ENCODE measurements around the gene ZNF778. TPM values are rescaled to one million over a fixed set of nuclear protein-coding genes. Genes with fewer than 3 reads are reported as not detected.

ZNF778 gene
- total and polyA plus RNA-seq, 2 donors (not counting 1 experiment from before 2014, with no cell fraction given), result 4.3 to 9.4 TPM

GRCh38 chr16:89209522-89210044 is 7.9 kb upstream of the ZNF778 start:
- Histone ChIP-seq H3K79me2 (ENCODE audit: control insufficient read depth, insufficient read depth, low read length) (no peaks in the 10 kb centered on the region), H3K36me3 (ENCODE audit: control insufficient read depth, insufficient read depth, low read length) (no peaks in the 10 kb centered on the region), H3K9me3 (ENCODE audit: control insufficient read depth, insufficient read depth, low read depth, low read length) (no peaks in the 10 kb centered on the region), H3K27me3 (ENCODE audit: control insufficient read depth, insufficient read depth, low read length) (no peaks in the 10 kb centered on the region), H3K4me1 (ENCODE audit: control insufficient read depth, extremely low read depth, insufficient read depth, low read length) (peaks cover 7% of the 10 kb centered on the region), H3K4me2 (ENCODE audit: extremely low read depth, insufficient read depth, low read length) (no peak overlapping the region), H3K9ac (ENCODE audit: insufficient read depth, low read length) (no peak overlapping the region), H3K4me3 (replicated peaks in 1 of 4; ENCODE audit: control extremely low read depth in 1 of 4, insufficient read depth in 1 of 4, low read depth in 3 of 4, low read length in 4 of 4) (no peak overlapping the region), H4K20me1 (ENCODE audit: control insufficient read depth, extremely low read depth, insufficient read depth, low read length) (no peaks in the 10 kb centered on the region), H2AFZ (ENCODE audit: low read length) (no peak overlapping the region), H3K27ac (ENCODE audit: insufficient read depth, low read length) (no peak overlapping the region)
- TF ChIP-seq EZH2 (IDR thresholded peaks at IDR 0.05; ENCODE audit: low read length, missing control alignments) (no peak), CTCF (conservative IDR thresholded peaks at IDR 0.05 in 1 of 2, IDR thresholded peaks at IDR 0.05 in 1 of 2; ENCODE audit: low read depth in 1 of 2, low read length in 2 of 2) (no peak)
- DNase-seq (ENCODE audit: low read depth in 2 of 2), result no peak

GRCh38 chr16:89210165-89210903 is 7.2 kb upstream of the ZNF778 start:
- peaks cover 7% of the 10 kb centered on the region for H3K4me1 ChIP-seq (ENCODE audit: control insufficient read depth, extremely low read depth, insufficient read depth, low read length)
- no peak for DNase-seq (ENCODE audit: low read depth in 2 of 2)
- H3K27me3 ChIP-seq (ENCODE audit: control insufficient read depth, insufficient read depth, low read length), result no peaks in the 10 kb centered on the region
- no peak overlapping the region for H3K4me3 ChIP-seq (replicated peaks in 1 of 4; ENCODE audit: control extremely low read depth in 1 of 4, insufficient read depth in 1 of 4, low read depth in 3 of 4, low read length in 4 of 4)
- H4K20me1 ChIP-seq (ENCODE audit: control insufficient read depth, extremely low read depth, insufficient read depth, low read length), result no peaks in the 10 kb centered on the region
- H3K4me2 ChIP-seq (ENCODE audit: extremely low read depth, insufficient read depth, low read length), result no peak overlapping the region
- no peak for TF ChIP-seq CTCF (conservative IDR thresholded peaks at IDR 0.05 in 1 of 2, IDR thresholded peaks at IDR 0.05 in 1 of 2; ENCODE audit: low read depth in 1 of 2, low read length in 2 of 2)
- no peak for TF ChIP-seq EZH2 (IDR thresholded peaks at IDR 0.05; ENCODE audit: low read length, missing control alignments)
- no peaks in the 10 kb centered on the region for H3K79me2 ChIP-seq (ENCODE audit: control insufficient read depth, insufficient read depth, low read length)
- H2AFZ ChIP-seq (ENCODE audit: low read length), result no peak overlapping the region
- no peaks in the 10 kb centered on the region for H3K36me3 ChIP-seq (ENCODE audit: control insufficient read depth, insufficient read depth, low read length)
- no peak overlapping the region for H3K27ac ChIP-seq (ENCODE audit: insufficient read depth, low read length)
- H3K9ac ChIP-seq (ENCODE audit: insufficient read depth, low read length), result no peak overlapping the region
- H3K9me3 ChIP-seq (ENCODE audit: control insufficient read depth, insufficient read depth, low read depth, low read length), result no peaks in the 10 kb centered on the region

- H3K9me3 ChIP-seq (ENCODE audit: control insufficient read depth, insufficient read depth, low read depth, low read length), result no peaks in the 10 kb centered on the region
- no peak overlapping the region for H2AFZ ChIP-seq (ENCODE audit: low read length)
- no peaks in the 10 kb centered on the region for H3K27me3 ChIP-seq (ENCODE audit: control insufficient read depth, insufficient read depth, low read length)
- no peak overlapping the region for H3K4me3 ChIP-seq (replicated peaks in 1 of 4; ENCODE audit: control extremely low read depth in 1 of 4, insufficient read depth in 1 of 4, low read depth in 3 of 4, low read length in 4 of 4)
- peaks cover 7% of the 10 kb centered on the region for H3K4me1 ChIP-seq (ENCODE audit: control insufficient read depth, extremely low read depth, insufficient read depth, low read length)
- H4K20me1 ChIP-seq (ENCODE audit: control insufficient read depth, extremely low read depth, insufficient read depth, low read length), result no peaks in the 10 kb centered on the region
- H3K36me3 ChIP-seq (ENCODE audit: control insufficient read depth, insufficient read depth, low read length), result no peaks in the 10 kb centered on the region
- H3K9ac ChIP-seq (ENCODE audit: insufficient read depth, low read length), result no peak overlapping the region
- H3K27ac ChIP-seq (ENCODE audit: insufficient read depth, low read length), result no peak overlapping the region
- no peak for DNase-seq (ENCODE audit: low read depth in 2 of 2)
- no peak for TF ChIP-seq EZH2 (IDR thresholded peaks at IDR 0.05; ENCODE audit: low read length, missing control alignments)
- no peak for TF ChIP-seq CTCF (conservative IDR thresholded peaks at IDR 0.05 in 1 of 2, IDR thresholded peaks at IDR 0.05 in 1 of 2; ENCODE audit: low read depth in 1 of 2, low read length in 2 of 2)
- no peak overlapping the region for H3K4me2 ChIP-seq (ENCODE audit: extremely low read depth, insufficient read depth, low read length)
- H3K79me2 ChIP-seq (ENCODE audit: control insufficient read depth, insufficient read depth, low read length), result no peaks in the 10 kb centered on the region
Observed at GRCh38 chr16:89210904-89211515, 6.5 kb upstream of the ZNF778 start.
